PFSK-1 (cell line): ENCODE results near the gene DNAJC5.

Experiments used
- FOXP2 ChIP-seq: optimal IDR thresholded peaks from 2 replicates; pipeline ENCODE3; 2011; ENCODE audit warnings: borderline replicate concordance, control low read depth, inconsistent platforms; ENCODE audit not compliant: insufficient read depth; ENCODE audit errors: extremely low read length, extremely low read depth
- POLR2AphosphoS5 ChIP-seq: IDR thresholded peaks from 2 replicates; pipeline ENCODE4 v1.6.1; 2012; ENCODE audit warnings: low read depth, mild to moderate bottlenecking, control low read depth, low read length, moderate library complexity
- SIN3A ChIP-seq: IDR thresholded peaks from 2 replicates; pipeline ENCODE4 v1.6.1; 2012; ENCODE audit warnings: mild to moderate bottlenecking, low read length, moderate library complexity, borderline replicate concordance; ENCODE audit not compliant: insufficient read depth
- TAF1 ChIP-seq: IDR thresholded peaks from 2 replicates; pipeline ENCODE4 v1.6.1; 2012; ENCODE audit warnings: low read length, control low read depth, borderline replicate concordance; ENCODE audit not compliant: insufficient read depth
- TF ChIP-seq, protein P1 (sequence below), 2 experiments: IDR thresholded peaks; 2 replicates each; pipeline versions ENCODE4 v1.6.1 to v1.8.0; 2011 to 2012; ENCODE audit warnings: low read depth in 2 of 2, low read length in 2 of 2, control low read depth in 1 of 2, inconsistent platforms in 1 of 2, mild to moderate bottlenecking in 1 of 2, moderate library complexity in 1 of 2; ENCODE audit not compliant: insufficient read depth in 1 of 2

The DNAJC5 gene

DNA sequence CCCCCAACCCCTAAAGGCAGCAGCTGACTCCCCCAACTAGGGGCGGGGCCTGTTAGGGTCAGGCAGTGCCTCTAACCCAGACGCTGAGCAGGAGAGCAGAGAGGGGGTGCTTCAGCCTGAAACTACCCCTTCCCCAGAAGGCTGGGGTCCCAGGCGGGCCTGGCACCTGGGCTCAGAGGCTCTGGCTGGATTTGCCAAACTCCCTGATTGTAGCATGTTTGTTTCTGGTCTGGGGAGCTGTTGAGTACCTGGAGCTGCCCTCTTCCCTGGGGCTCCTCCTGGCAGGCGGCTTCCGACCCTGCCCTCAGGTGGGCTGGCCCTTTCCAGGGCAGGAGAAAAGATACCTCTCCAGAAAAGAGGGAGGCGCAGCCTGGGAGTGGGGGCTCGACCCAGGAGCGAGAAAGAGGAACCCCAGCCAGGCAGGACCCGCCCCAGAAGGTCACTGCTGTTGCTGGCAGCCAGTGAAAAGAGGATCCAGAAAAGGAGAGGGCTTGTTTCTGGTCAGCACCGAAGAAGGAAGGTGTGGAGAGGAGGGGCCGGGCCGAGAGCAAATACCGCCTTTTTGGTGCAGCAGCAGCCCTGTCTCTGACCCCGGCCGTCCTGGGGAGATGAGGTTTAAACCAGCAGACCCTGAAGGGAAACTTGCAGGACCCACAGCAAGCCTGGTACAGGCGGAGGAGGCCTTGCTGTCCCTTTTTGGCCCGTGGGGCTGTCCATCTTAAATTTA is 34.4 kb upstream of the DNAJC5 start:
- TF ChIP-seq TAF1 (no peak), FOXP2 (no peak), POLR2AphosphoS5 (no peak), SIN3A (no peak)
- TF ChIP-seq, protein P1, sequence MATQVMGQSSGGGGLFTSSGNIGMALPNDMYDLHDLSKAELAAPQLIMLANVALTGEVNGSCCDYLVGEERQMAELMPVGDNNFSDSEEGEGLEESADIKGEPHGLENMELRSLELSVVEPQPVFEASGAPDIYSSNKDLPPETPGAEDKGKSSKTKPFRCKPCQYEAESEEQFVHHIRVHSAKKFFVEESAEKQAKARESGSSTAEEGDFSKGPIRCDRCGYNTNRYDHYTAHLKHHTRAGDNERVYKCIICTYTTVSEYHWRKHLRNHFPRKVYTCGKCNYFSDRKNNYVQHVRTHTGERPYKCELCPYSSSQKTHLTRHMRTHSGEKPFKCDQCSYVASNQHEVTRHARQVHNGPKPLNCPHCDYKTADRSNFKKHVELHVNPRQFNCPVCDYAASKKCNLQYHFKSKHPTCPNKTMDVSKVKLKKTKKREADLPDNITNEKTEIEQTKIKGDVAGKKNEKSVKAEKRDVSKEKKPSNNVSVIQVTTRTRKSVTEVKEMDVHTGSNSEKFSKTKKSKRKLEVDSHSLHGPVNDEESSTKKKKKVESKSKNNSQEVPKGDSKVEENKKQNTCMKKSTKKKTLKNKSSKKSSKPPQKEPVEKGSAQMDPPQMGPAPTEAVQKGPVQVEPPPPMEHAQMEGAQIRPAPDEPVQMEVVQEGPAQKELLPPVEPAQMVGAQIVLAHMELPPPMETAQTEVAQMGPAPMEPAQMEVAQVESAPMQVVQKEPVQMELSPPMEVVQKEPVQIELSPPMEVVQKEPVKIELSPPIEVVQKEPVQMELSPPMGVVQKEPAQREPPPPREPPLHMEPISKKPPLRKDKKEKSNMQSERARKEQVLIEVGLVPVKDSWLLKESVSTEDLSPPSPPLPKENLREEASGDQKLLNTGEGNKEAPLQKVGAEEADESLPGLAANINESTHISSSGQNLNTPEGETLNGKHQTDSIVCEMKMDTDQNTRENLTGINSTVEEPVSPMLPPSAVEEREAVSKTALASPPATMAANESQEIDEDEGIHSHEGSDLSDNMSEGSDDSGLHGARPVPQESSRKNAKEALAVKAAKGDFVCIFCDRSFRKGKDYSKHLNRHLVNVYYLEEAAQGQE (IDR thresholded peaks at IDR 0.05; ENCODE audit: insufficient read depth in 1 of 2, low read depth in 2 of 2, low read length in 2 of 2), result no peak

DNA sequence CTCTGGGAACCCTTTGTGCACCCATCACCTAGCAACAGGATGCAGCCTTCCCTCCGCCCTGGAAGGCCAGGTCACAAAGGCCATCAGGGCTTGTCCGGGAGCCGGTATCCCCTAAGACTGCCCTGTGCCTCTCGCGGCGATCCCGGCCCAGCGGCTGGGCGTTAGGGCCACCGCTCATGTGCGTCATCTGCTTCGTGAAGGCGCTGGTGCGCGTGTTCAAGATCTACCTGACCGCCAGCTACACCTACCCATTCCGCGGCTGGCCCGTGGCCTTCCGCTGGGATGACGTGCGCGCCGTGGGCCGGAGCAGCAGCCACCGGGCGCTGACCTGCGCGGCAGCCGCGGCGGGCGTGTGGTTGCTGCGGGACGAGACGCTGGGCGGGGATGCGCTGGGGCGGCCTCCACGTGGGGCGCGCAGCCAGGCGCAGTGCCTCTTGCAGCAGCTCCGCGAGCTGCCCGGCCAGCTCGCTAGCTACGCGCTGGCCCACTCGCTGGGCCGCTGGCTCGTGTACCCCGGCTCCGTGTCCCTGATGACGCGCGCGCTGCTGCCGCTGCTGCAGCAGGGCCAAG is 33.5 kb upstream of the DNAJC5 start, which contains the start of gene ABHD16B:
Gene ABHD16B, plus strand, starts transcription at position 134 of the 570 bp plus-strand sequence. Its CDS starts 43 bp downstream, at position 177.
- TF ChIP-seq POLR2AphosphoS5 (no peak), SIN3A (no peak)
- TF ChIP-seq, protein P1 (IDR thresholded peaks at IDR 0.05; ENCODE audit: insufficient read depth in 1 of 2, low read depth in 2 of 2, low read length in 2 of 2), result no peak

DNA sequence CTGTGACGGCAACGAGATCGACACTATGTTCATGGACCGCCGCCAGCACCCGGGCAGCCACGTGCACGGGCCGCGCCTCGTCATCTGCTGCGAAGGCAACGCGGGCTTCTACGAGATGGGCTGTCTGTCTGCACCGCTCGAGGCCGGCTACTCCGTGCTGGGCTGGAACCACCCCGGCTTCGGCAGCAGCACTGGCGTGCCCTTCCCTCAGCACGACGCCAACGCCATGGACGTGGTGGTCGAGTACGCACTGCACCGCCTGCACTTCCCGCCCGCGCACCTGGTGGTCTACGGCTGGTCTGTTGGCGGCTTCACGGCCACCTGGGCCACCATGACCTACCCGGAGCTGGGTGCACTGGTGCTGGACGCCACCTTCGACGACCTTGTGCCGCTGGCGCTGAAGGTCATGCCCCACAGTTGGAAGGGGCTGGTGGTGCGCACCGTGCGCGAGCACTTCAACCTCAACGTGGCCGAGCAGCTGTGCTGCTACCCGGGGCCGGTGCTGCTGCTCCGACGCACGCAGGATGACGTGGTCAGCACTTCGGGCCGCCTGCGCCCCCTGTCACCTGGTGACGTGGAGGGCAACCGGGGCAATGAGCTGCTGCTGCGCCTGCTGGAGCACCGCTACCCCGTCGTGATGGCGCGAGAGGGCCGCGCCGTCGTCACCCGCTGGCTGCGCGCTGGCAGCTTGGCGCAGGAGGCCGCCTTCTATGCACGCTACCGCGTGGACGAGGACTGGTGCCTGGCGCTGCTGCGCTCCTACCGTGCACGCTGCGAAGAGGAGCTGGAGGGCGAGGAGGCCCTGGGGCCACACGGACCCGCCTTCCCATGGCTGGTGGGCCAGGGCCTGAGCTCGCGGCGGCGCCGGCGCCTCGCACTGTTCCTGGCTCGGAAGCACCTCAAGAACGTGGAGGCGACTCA is 32.7 kb upstream of the DNAJC5 start:
- TF ChIP-seq, protein P1 (IDR thresholded peaks at IDR 0.05; ENCODE audit: insufficient read depth in 1 of 2, low read depth in 2 of 2, low read length in 2 of 2), result no peak
- TF ChIP-seq TAF1 (no peak), FOXP2 (no peak), POLR2AphosphoS5 (no peak), SIN3A (no peak)

DNA sequence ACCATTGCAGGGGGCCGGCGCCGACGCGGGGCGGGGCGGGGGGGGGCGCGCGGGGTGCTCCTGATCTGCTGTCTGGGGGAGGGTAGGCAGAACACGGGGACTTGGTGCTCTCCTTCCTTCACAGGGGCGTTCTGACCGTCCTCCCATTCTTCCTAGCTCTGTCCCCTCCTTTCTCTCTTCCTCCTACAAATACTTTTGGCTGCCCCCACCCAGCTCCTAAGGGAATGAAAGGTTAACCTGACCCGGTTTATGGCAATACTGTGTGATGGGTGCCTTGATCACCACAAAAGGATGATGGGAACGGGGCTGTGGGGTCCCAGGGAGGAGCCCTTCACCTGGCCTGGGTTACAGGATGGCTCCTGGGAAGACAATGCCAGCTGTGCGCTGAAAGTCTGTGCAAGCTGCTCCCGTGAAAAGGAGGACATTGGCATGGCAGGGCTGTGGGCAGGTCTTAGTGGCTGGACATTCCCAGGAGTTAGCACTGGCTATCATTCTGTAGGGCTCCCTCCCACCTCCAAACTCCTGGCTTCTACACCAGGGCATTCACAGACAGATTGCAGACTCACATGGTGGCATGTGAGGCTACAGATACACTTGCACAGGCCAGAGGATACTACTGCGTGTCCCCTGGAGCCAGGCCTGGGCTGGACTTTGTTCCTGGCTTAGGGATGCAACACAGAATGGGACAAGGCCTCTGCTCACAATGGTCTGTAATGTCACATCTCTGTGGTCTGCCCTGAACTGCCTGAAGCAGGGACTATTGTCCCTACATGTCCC is 31.7 kb upstream of the DNAJC5 start:
- no peak for TF ChIP-seq SIN3A
- no peak for TF ChIP-seq FOXP2
- TF ChIP-seq POLR2AphosphoS5, result no peak
- TF ChIP-seq TAF1, result no peak
- TF ChIP-seq, protein P1 (IDR thresholded peaks at IDR 0.05; ENCODE audit: insufficient read depth in 1 of 2, low read depth in 2 of 2, low read length in 2 of 2), result no peak
